HL-60 (cell line): ENCODE results near the gene MAD1L1.

Experiments
- DNase-seq, 2 experiments: peaks; one replicate each; pipeline ENCODE4 v3.0.0-alpha.2; 2010 to 2020; ENCODE audit warnings: low read depth in 1 of 2, low spot score in 1 of 2
- H3K27ac ChIP-seq: fragments of 250-450 bp; sonication (Bioruptor Pico); replicated peaks from 2 replicates; pipeline ENCODE4 v1.5.1; 2020; ENCODE audit warnings: mild to moderate bottlenecking, moderate library complexity
- H3K27me3 ChIP-seq: fragments of 250-450 bp; sonication (Bioruptor Pico); 2 replicates; pipeline ENCODE4 v1.5.1; 2021; ENCODE audit warnings: mild to moderate bottlenecking, moderate library complexity; ENCODE audit not compliant: insufficient read depth, poor library complexity, severe bottlenecking
- H3K4me3 ChIP-seq: replicated peaks from 2 replicates; pipeline ENCODE4 v1.5.1; 2011; ENCODE audit warnings: mild to moderate bottlenecking, control low read depth, low read length; ENCODE audit not compliant: insufficient read depth
- CTCF ChIP-seq: IDR thresholded peaks from one replicate; pipeline ENCODE4 v1.5.1; 2011; ENCODE audit warnings: low read length, control low read depth, inconsistent platforms; ENCODE audit not compliant: insufficient read depth
- GABPA ChIP-seq: IDR thresholded peaks from 2 replicates; pipeline ENCODE4 v1.6.1; 2012; ENCODE audit warnings: low read depth
- POLR2AphosphoS5 ChIP-seq: IDR thresholded peaks from 2 replicates; pipeline ENCODE4 v1.6.1; 2012; ENCODE audit warnings: low read depth
- REST ChIP-seq: IDR thresholded peaks from 2 replicates; pipeline ENCODE4 v1.6.1; 2012; ENCODE audit warnings: low read depth; ENCODE audit not compliant: insufficient replicate concordance
- SPI1 ChIP-seq: IDR thresholded peaks from 2 replicates; pipeline ENCODE4 v1.6.1; 2012; ENCODE audit warnings: low read depth, mild to moderate bottlenecking, borderline replicate concordance

MAD1L1 gene

GRCh38 chr7:2148189-2148588, 84.6 kb downstream of the MAD1L1 start:
- TF ChIP-seq POLR2AphosphoS5 (no peak), CTCF (no peak), GABPA (no peak), REST (no peak), SPI1 (no peak)
- Histone ChIP-seq H3K27me3 (no peaks in the 10 kb centered on the region), H3K27ac (no peak overlapping the region), H3K4me3 (no peak overlapping the region)
- DNase-seq: no peak

- no peak for DNase-seq
- no peak overlapping the region for H3K27ac ChIP-seq
- TF ChIP-seq GABPA (no peak), POLR2AphosphoS5 (no peak), SPI1 (no peak), REST (no peak), CTCF (no peak)
- H3K27me3 ChIP-seq: no peaks in the 10 kb centered on the region
- H3K4me3 ChIP-seq: no peak overlapping the region
Observed at GRCh38 chr7:2146676-2147472, 85.9 kb downstream of the MAD1L1 start.

GRCh38 chr7:2145835-2146580, 86.7 kb downstream of the MAD1L1 start:
- H3K4me3 ChIP-seq: no peak overlapping the region
- no peak overlapping the region for H3K27ac ChIP-seq
- H3K27me3 ChIP-seq: no peaks in the 10 kb centered on the region
- TF ChIP-seq POLR2AphosphoS5 (no peak), GABPA (no peak), REST (no peak)
- peak in 1 of 2 experiments; percentile 80 for DNase-seq
